NOMO-1 treated with dmso at 0.1 percent for 144 hours (cell line): ENCODE results near the gene DDX49.
"Not testable (repeated sequence)": the region's sequence is repeated elsewhere in the genome, so short reads cannot be mapped to it uniquely, and the experiment has no call there.

Experiments
- DNase-seq: peaks from one replicate; lab custom pipeline; 2025; ENCODE audit not compliant: unreplicated experiment; lab: John Stamatoyannopoulos, UW

DDX49 gene

GRCh38 chr19:18910801-18911436 is 8.6 kb upstream of the DDX49 start:
- DNase-seq = no peak

- no peak for DNase-seq
These were observed 6.6 kb upstream of the DDX49 start for GRCh38 chr19:18912933-18913332.

- DNase-seq = no peak
These were observed 6.0 kb upstream of the DDX49 start for GRCh38 chr19:18913466-18913865.

GRCh38 chr19:18915639-18916038 is 3.9 kb upstream of the DDX49 start:
- no peak for DNase-seq

- not testable (repeated sequence) for DNase-seq
These were observed 1.9 kb upstream of the DDX49 start for GRCh38 chr19:18917593-18917992.

- DNase-seq = no peak
These were observed 342 bp downstream of the DDX49 start for GRCh38 chr19:18919900-18920214.

GRCh38 chr19:18920400-18920799 is 885 bp downstream of the DDX49 start:
- DNase-seq = no peak

GRCh38 chr19:18921593-18921992 is 2.1 kb downstream of the DDX49 start:
- DNase-seq = no peak

GRCh38 chr19:18922228-18922985 is 2.9 kb downstream of the DDX49 start:
- no peak for DNase-seq

- DNase-seq = no peak
These were observed 5.2 kb downstream of the DDX49 start for GRCh38 chr19:18924684-18925213.

- no peak for DNase-seq
These were observed 8.7 kb downstream of the DDX49 start for GRCh38 chr19:18928018-18928805.

GRCh38 chr19:18929311-18929710 is 9.8 kb downstream of the DDX49 start:
- DNase-seq = no peak

GRCh38 chr19:18931316-18932162 is 12.0 kb downstream of the DDX49 start:
- no peak for DNase-seq

GRCh38 chr19:18932216-18932841 is 12.8 kb downstream of the DDX49 start:
- peak; percentile 39 for DNase-seq

- DNase-seq = no peak
These were observed 13.8 kb downstream of the DDX49 start for GRCh38 chr19:18933297-18933696.

- DNase-seq = no peak
These were observed 19.6 kb downstream of the DDX49 start for GRCh38 chr19:18939163-18939562.

GRCh38 chr19:18939922-18940768 is 20.6 kb downstream of the DDX49 start:
- no peak for DNase-seq

- peak; percentile 33 for DNase-seq
These were observed 21.5 kb downstream of the DDX49 start, which contains the start of gene HOMER3 for GRCh38 chr19:18940769-18941627. HOMER3 (minus strand) TSS chr19:18941217; CDS start chr19:18938982, 2,235 bp downstream.
